ENCODE results near the gene RNF133. TPM values are rescaled to one million over a fixed set of nuclear protein-coding genes. Genes with fewer than 3 reads are reported as not detected.

Gene RNF133
- total and polyA plus RNA-seq, 2 donors (not counting 1 experiment from before 2014, with no cell fraction given): not detected

DNA sequence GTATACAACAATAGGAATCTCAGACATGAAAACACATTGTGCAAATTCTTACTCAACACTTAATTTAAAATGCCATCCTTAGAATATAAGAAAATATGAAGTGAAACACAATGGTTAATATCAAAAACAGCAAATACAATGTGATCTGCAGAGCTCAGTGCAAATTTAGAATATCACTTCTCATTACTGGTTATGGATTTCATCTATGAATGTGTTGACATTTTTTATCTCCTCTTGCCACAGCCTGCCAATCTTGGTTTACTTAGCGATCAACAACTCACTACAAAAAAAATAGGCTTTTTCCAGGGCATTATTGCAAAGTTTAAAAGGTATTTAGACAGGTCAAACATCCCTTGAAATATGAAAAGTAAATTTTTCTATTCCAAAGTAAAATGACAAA is 28.8 kb upstream of the RNF133 start:
- Mint-ChIP-seq H3K4me1 (no peaks in the 10 kb centered on the region), H3K27me3 (no peaks in the 10 kb centered on the region), H3K4me3 (no peak overlapping the region), H3K9me3 (ENCODE audit: insufficient read depth) (no peaks in the 10 kb centered on the region), H3K27ac (no peak overlapping the region)
- Histone ChIP-seq H3K27ac (ENCODE audit: low read length in 2 of 2) (no peak overlapping the region), H2AFZ (ENCODE audit: insufficient read depth, low read depth, low read length, poor library complexity, severe bottlenecking) (no peak overlapping the region), H3K27me3 (replicated peaks in 1 of 4; ENCODE audit: control extremely low read depth in 1 of 4, control insufficient read depth in 3 of 4, insufficient read depth in 4 of 4, low read length in 3 of 4) (no peaks in the 10 kb centered on the region), H3K79me2 (ENCODE audit: control insufficient read depth, insufficient read depth, low read length) (no peaks in the 10 kb centered on the region), H3K9me3 (ENCODE audit: control extremely low read depth in 1 of 3, control insufficient read depth in 2 of 3, insufficient read depth in 1 of 3, low read length in 2 of 3) (no peaks in the 10 kb centered on the region), H3K4me3 (ENCODE audit: control extremely low read depth in 1 of 5, extremely low read depth in 1 of 5, insufficient read depth in 1 of 5, low read depth in 2 of 5, low read length in 4 of 5) (no peak overlapping the region), H4K20me1 (ENCODE audit: control insufficient read depth, insufficient read depth, low read length, poor library complexity, severe bottlenecking) (no peaks in the 10 kb centered on the region), H3K4me1 (ENCODE audit: control insufficient read depth in 2 of 2, insufficient read depth in 2 of 2, low read length in 2 of 2) (no peaks in the 10 kb centered on the region), H3K4me2 (replicated peaks; ENCODE audit: low read depth, low read length, poor library complexity, severe bottlenecking) (no peak overlapping the region), H3K9ac (ENCODE audit: low read length) (no peak overlapping the region), H3K36me3 (replicated peaks in 1 of 2; ENCODE audit: control extremely low read depth in 1 of 2, control insufficient read depth in 1 of 2, extremely low read depth in 1 of 2, insufficient read depth in 2 of 2, low read length in 1 of 2) (no peaks in the 10 kb centered on the region)
- ATAC-seq (ENCODE audit: low read depth) (no peak), DNase-seq (no peak)
- CTCF ChIA-PET: no interaction called here
- POLR2A ChIA-PET: no interaction called here
- WGBS (ENCODE audit: insufficient coverage): no CpG with 5 or more reads among the region's 1 CpG
- TF ChIP-seq, protein P1, sequence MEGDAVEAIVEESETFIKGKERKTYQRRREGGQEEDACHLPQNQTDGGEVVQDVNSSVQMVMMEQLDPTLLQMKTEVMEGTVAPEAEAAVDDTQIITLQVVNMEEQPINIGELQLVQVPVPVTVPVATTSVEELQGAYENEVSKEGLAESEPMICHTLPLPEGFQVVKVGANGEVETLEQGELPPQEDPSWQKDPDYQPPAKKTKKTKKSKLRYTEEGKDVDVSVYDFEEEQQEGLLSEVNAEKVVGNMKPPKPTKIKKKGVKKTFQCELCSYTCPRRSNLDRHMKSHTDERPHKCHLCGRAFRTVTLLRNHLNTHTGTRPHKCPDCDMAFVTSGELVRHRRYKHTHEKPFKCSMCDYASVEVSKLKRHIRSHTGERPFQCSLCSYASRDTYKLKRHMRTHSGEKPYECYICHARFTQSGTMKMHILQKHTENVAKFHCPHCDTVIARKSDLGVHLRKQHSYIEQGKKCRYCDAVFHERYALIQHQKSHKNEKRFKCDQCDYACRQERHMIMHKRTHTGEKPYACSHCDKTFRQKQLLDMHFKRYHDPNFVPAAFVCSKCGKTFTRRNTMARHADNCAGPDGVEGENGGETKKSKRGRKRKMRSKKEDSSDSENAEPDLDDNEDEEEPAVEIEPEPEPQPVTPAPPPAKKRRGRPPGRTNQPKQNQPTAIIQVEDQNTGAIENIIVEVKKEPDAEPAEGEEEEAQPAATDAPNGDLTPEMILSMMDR (IDR thresholded peaks at IDR 0.05): no peak
- TF ChIP-seq EZH2 (IDR thresholded peaks at IDR 0.05; ENCODE audit: borderline replicate concordance, insufficient read depth, low read depth, low read length, poor library complexity, severe bottlenecking): no peak
- intact Hi-C loops (cut with micrococcal nuclease): no loop called here

DNA sequence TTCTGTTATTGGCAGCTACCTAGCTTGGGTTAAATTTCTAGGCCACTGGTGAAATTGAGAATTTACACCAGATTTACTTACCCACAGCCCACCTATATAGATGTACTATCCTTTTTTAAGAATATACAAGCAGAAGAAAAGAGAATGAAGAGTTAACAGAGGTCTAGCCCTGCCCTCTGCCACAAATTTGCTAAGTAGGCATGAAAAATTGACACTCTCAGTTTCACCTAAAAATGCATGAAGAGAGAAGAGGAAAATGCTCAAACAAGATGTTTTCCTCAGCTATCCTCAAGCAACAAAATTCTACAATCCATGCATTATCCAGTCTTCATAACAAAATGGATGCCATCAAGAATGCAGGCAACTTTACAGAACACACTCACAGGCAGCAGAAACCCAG is 28.4 kb upstream of the RNF133 start:
- H3K4me2 ChIP-seq (replicated peaks; ENCODE audit: low read depth, low read length, poor library complexity, severe bottlenecking): no peak overlapping the region
- no peaks in the 10 kb centered on the region for H3K9me3 ChIP-seq (ENCODE audit: control extremely low read depth in 1 of 3, control insufficient read depth in 2 of 3, insufficient read depth in 1 of 3, low read length in 2 of 3)
- no peaks in the 10 kb centered on the region for H4K20me1 ChIP-seq (ENCODE audit: control insufficient read depth, insufficient read depth, low read length, poor library complexity, severe bottlenecking)
- no peaks in the 10 kb centered on the region for H3K36me3 ChIP-seq (replicated peaks in 1 of 2; ENCODE audit: control extremely low read depth in 1 of 2, control insufficient read depth in 1 of 2, extremely low read depth in 1 of 2, insufficient read depth in 2 of 2, low read length in 1 of 2)
- no peaks in the 10 kb centered on the region for H3K27me3 ChIP-seq (replicated peaks in 1 of 4; ENCODE audit: control extremely low read depth in 1 of 4, control insufficient read depth in 3 of 4, insufficient read depth in 4 of 4, low read length in 3 of 4)
- no peaks in the 10 kb centered on the region for H3K27me3 Mint-ChIP-seq
- ChIA-PET CTCF (no interaction called here), POLR2A (no interaction called here)
- H3K9me3 Mint-ChIP-seq (ENCODE audit: insufficient read depth): no peaks in the 10 kb centered on the region
- no peak overlapping the region for H3K4me3 ChIP-seq (ENCODE audit: control extremely low read depth in 1 of 5, extremely low read depth in 1 of 5, insufficient read depth in 1 of 5, low read depth in 2 of 5, low read length in 4 of 5)
- ATAC-seq (ENCODE audit: low read depth) (no peak), DNase-seq (no peak)
- intact Hi-C loops (cut with micrococcal nuclease): no loop called here
- H3K4me3 Mint-ChIP-seq: no peak overlapping the region
- no peak overlapping the region for H3K9ac ChIP-seq (ENCODE audit: low read length)
- no peaks in the 10 kb centered on the region for H3K79me2 ChIP-seq (ENCODE audit: control insufficient read depth, insufficient read depth, low read length)
- no peak overlapping the region for H2AFZ ChIP-seq (ENCODE audit: insufficient read depth, low read depth, low read length, poor library complexity, severe bottlenecking)
- H3K4me1 ChIP-seq (ENCODE audit: control insufficient read depth in 2 of 2, insufficient read depth in 2 of 2, low read length in 2 of 2): no peaks in the 10 kb centered on the region
- H3K4me1 Mint-ChIP-seq: no peaks in the 10 kb centered on the region
- H3K27ac ChIP-seq (ENCODE audit: low read length in 2 of 2): no peak overlapping the region
- H3K27ac Mint-ChIP-seq: no peak overlapping the region
- TF ChIP-seq, protein P1 (IDR thresholded peaks at IDR 0.05): no peak
- TF ChIP-seq EZH2 (IDR thresholded peaks at IDR 0.05; ENCODE audit: borderline replicate concordance, insufficient read depth, low read depth, low read length, poor library complexity, severe bottlenecking): no peak

All from B cell (primary cell).